H1 (cell line): ENCODE data around the gene SVOPL. TPM values are rescaled to one million over a fixed set of nuclear protein-coding genes. Genes with fewer than 3 reads are reported as not detected.

Source experiments
- CTCF ChIA-PET: fragments of 300-600 bp; sonication (Branson Sonifier 250); formaldehyde crosslinking; loops from one replicate; lab custom pipeline; 2021; ENCODE audit not compliant: partially characterized antibody; lab: Charles Lee
- POLR2A ChIA-PET: fragments of 300-600 bp; sonication (Branson Sonifier 250); formaldehyde crosslinking; loops from one replicate; lab custom pipeline; 2021; ENCODE audit warnings: inconsistent platforms; ENCODE audit not compliant: partially characterized antibody; lab: Charles Lee
- DNase-seq, 2 experiments: peaks; one replicate each; pipeline versions ENCODE4 v3.0.0 to v3.0.0-alpha.2; 2010 to 2022; ENCODE audit warnings: low spot score in 2 of 2, low read depth in 1 of 2, mixed read lengths in 1 of 2
- FAIRE-seq: peaks from 2 replicates; lab custom pipeline; 2011; peaks lifted over from hg19 to GRCh38; lab: Jason Lieb, UNC
- H2AFZ ChIP-seq: 2 replicates; pipeline ENCODE4 v1.8.1; 2012; ENCODE audit warnings: low read length, inconsistent platforms
- H2AK5ac ChIP-seq: 2 replicates; pipeline ENCODE4 v1.6.1; 2013; ENCODE audit warnings: low read depth, low read length
- H2BK120ac ChIP-seq: replicated peaks from 2 replicates; pipeline ENCODE3; 2013; ENCODE audit warnings: low read depth, low read length, inconsistent platforms
- H2BK12ac ChIP-seq: 2 replicates; pipeline ENCODE4 v1.6.1; 2013; ENCODE audit warnings: low read depth, low read length
- H2BK15ac ChIP-seq: 2 replicates; pipeline ENCODE4 v1.6.1; 2013; ENCODE audit warnings: low read length
- H2BK20ac ChIP-seq: 2 replicates; pipeline ENCODE4 v1.6.1; 2013; ENCODE audit warnings: low read length
- H2BK5ac ChIP-seq: 2 replicates; pipeline ENCODE4 v1.6.1; 2013; ENCODE audit warnings: low read depth, low read length
- H3K14ac ChIP-seq: 2 replicates; pipeline ENCODE4 v1.6.1; 2013; ENCODE audit warnings: inconsistent platforms; ENCODE audit not compliant: insufficient read length
- H3K18ac ChIP-seq: 2 replicates; pipeline ENCODE4 v1.6.1; 2013; ENCODE audit warnings: low read length; ENCODE audit errors: extremely low read depth
- H3K23ac ChIP-seq: 2 replicates; pipeline ENCODE4 v1.6.1; 2013; ENCODE audit warnings: inconsistent platforms; ENCODE audit not compliant: insufficient read length
- H3K23me2 ChIP-seq: 2 replicates; pipeline ENCODE4 v1.6.1; 2013; ENCODE audit warnings: low read depth, low read length
- H3K27ac ChIP-seq: 2 replicates; pipeline ENCODE4 v1.6.1; 2011; ENCODE audit warnings: low read depth, low read length, inconsistent platforms
- H3K27me3 ChIP-seq, 4 experiments: replicated peaks in 1 of 4; 1 replicate in 1 of 4; 2 replicates in 3 of 4; pipeline versions ENCODE4 v1.6.1 to v1.8.1; 2011 to 2013; ENCODE audit warnings: low read length in 3 of 4, mild to moderate bottlenecking in 3 of 4, inconsistent platforms in 2 of 4, mixed read lengths in 2 of 4, moderate library complexity in 1 of 4; ENCODE audit not compliant: control insufficient read depth in 3 of 4, insufficient read depth in 3 of 4; ENCODE audit errors: extremely low read depth in 1 of 4
- H3K36me3 ChIP-seq, 4 experiments: 2 replicates each; pipeline versions ENCODE4 v1.6.1 to v1.8.1; 2011 to 2013; ENCODE audit warnings: mild to moderate bottlenecking in 4 of 4, low read length in 3 of 4, moderate library complexity in 2 of 4, control low read depth in 1 of 4, inconsistent platforms in 1 of 4; ENCODE audit not compliant: insufficient read depth in 4 of 4, control insufficient read depth in 2 of 4
- H3K4ac ChIP-seq: replicated peaks from 2 replicates; pipeline ENCODE3; 2013; ENCODE audit warnings: low read length, low read depth, mixed read lengths, inconsistent platforms; ENCODE audit not compliant: insufficient read length
- H3K4me1 ChIP-seq, 4 experiments: replicated peaks in 1 of 4; 1 replicate in 1 of 4; 2 replicates in 3 of 4; pipeline versions ENCODE4 v1.6.1 to v1.8.1; 2011 to 2013; ENCODE audit warnings: low read length in 3 of 4, inconsistent platforms in 2 of 4, mixed read lengths in 1 of 4; ENCODE audit not compliant: insufficient read depth in 4 of 4, control insufficient read depth in 3 of 4
- H3K4me2 ChIP-seq, 2 experiments: 2 replicates each; pipeline versions ENCODE4 v1.6.1 to v1.8.1; 2011 to 2013; ENCODE audit warnings: low read depth in 2 of 2, low read length in 2 of 2, control low read depth in 1 of 2, inconsistent platforms in 1 of 2, mild to moderate bottlenecking in 1 of 2; ENCODE audit not compliant: insufficient read depth in 1 of 2
- H3K4me3 ChIP-seq, 4 experiments: fragments of 200-600, 300-600 bp in 1 of 4; sonication (generic), shearing (Covaris generic), sonication (Bioruptor Twin) in 1 of 4; 2 replicates each; pipeline versions ENCODE4 v1.5.1 to v1.8.1; 2011 to 2016; ENCODE audit warnings: low read length in 4 of 4, low read depth in 3 of 4, control low read depth in 2 of 4, inconsistent platforms in 2 of 4, mild to moderate bottlenecking in 2 of 4, mixed read lengths in 1 of 4, moderate library complexity in 1 of 4; ENCODE audit not compliant: insufficient read depth in 2 of 4; ENCODE audit errors: extremely low read depth in 1 of 4
- H3K56ac ChIP-seq: replicated peaks from 2 replicates; pipeline ENCODE3; 2013; ENCODE audit warnings: low read depth, mild to moderate bottlenecking, mixed read lengths, low read length, inconsistent platforms; ENCODE audit not compliant: insufficient read length
- H3K79me1 ChIP-seq: 2 replicates; pipeline ENCODE4 v1.6.1; 2013; ENCODE audit warnings: low read depth, low read length, control low read depth
- H3K79me2 ChIP-seq, 2 experiments: 2 replicates each; pipeline versions ENCODE4 v1.6.1 to v1.8.1; 2012 to 2013; ENCODE audit warnings: low read length in 2 of 2, mild to moderate bottlenecking in 2 of 2, inconsistent platforms in 1 of 2; ENCODE audit not compliant: insufficient read depth in 2 of 2, control insufficient read depth in 1 of 2
- H3K9ac ChIP-seq, 4 experiments: replicated peaks in 1 of 4; 1 replicate in 1 of 4; 2 replicates in 3 of 4; pipeline versions ENCODE4 v1.6.1 to v1.8.1; 2011 to 2013; ENCODE audit warnings: low read depth in 3 of 4, low read length in 3 of 4, control low read depth in 2 of 4, mild to moderate bottlenecking in 2 of 4, moderate library complexity in 2 of 4, inconsistent platforms in 1 of 4; ENCODE audit errors: extremely low read depth in 1 of 4
- H3K9me3 ChIP-seq, 2 experiments: 2 replicates each; pipeline versions ENCODE4 v1.6.1 to v1.8.1; 2012 to 2013; ENCODE audit warnings: mild to moderate bottlenecking in 2 of 2, moderate library complexity in 2 of 2, control low read depth in 1 of 2, inconsistent platforms in 1 of 2, low read depth in 1 of 2, low read length in 1 of 2, mixed read lengths in 1 of 2; ENCODE audit not compliant: insufficient read depth in 2 of 2
- H4K20me1 ChIP-seq, 2 experiments: replicated peaks in 1 of 2; 2 replicates each; pipeline versions ENCODE3 to v1.8.1; 2011 to 2013; ENCODE audit warnings: inconsistent platforms in 2 of 2, low read length in 2 of 2, mild to moderate bottlenecking in 1 of 2; ENCODE audit not compliant: insufficient read depth in 2 of 2, control insufficient read depth in 1 of 2
- H4K5ac ChIP-seq: 2 replicates; pipeline ENCODE4 v1.6.1; 2013; ENCODE audit warnings: low read length, low read depth, mixed read lengths, inconsistent platforms; ENCODE audit not compliant: insufficient read length
- H4K8ac ChIP-seq: 2 replicates; pipeline ENCODE4 v1.8.0; 2013; ENCODE audit warnings: mild to moderate bottlenecking, moderate library complexity, low read length, inconsistent platforms; ENCODE audit not compliant: insufficient read depth; ENCODE audit errors: extremely low read depth
- H4K91ac ChIP-seq: replicated peaks from 2 replicates; pipeline ENCODE3; 2013; ENCODE audit warnings: low read length, mixed read lengths, inconsistent platforms; ENCODE audit not compliant: insufficient read length
- BACH1 ChIP-seq: IDR thresholded peaks from 2 replicates; pipeline ENCODE4 v1.6.1; 2012; ENCODE audit warnings: low read length, improper control_type of control experiment
- BCL11A ChIP-seq, 2 experiments: IDR thresholded peaks; one replicate each; pipeline ENCODE4 v1.6.1; 2011; ENCODE audit warnings: low read depth in 2 of 2, low read length in 2 of 2, mild to moderate bottlenecking in 2 of 2
- CBX5 ChIP-seq: fragments of 300-800, 300-1000 bp; sonication (generic); IDR thresholded peaks from 2 replicates; pipeline ENCODE4 v1.7.1; 2016; ENCODE audit warnings: antibody characterized with exemption, low read length, low read depth
- CEBPB ChIP-seq: IDR thresholded peaks from 2 replicates; pipeline ENCODE4 v1.6.1; 2012; ENCODE audit warnings: low read depth, low read length
- CHD2 ChIP-seq: IDR thresholded peaks from 2 replicates; pipeline ENCODE4 v1.6.1; 2012; ENCODE audit warnings: low read length, improper control_type of control experiment
- CREB1 ChIP-seq: IDR thresholded peaks from 2 replicates; pipeline ENCODE4 v1.6.1; 2012; ENCODE audit warnings: inconsistent platforms
- CTBP2 ChIP-seq: IDR thresholded peaks from 2 replicates; pipeline ENCODE4 v1.7.0; 2011; ENCODE audit warnings: borderline replicate concordance, mild to moderate bottlenecking, moderate library complexity, mixed read lengths, low read length; ENCODE audit not compliant: insufficient read depth, insufficient read length
- E2F6 ChIP-seq: IDR thresholded peaks from 2 replicates; pipeline ENCODE4 v1.6.1; 2012; ENCODE audit warnings: inconsistent platforms
- GABPA ChIP-seq: IDR thresholded peaks from 2 replicates; pipeline ENCODE4 v1.6.1; 2011; ENCODE audit warnings: mild to moderate bottlenecking, low read length, moderate library complexity, borderline replicate concordance; ENCODE audit not compliant: insufficient read depth
- RXRA ChIP-seq: IDR thresholded peaks from 2 replicates; pipeline ENCODE4 v1.6.1; 2011; ENCODE audit warnings: low read depth, mild to moderate bottlenecking, low read length, moderate library complexity; ENCODE audit not compliant: insufficient read depth
- SUZ12 ChIP-seq: fragments of 200-600 bp; sonication (generic); IDR thresholded peaks from 2 replicates; pipeline ENCODE4 v1.6.1; 2012; ENCODE audit warnings: mild to moderate bottlenecking, inconsistent platforms, low read length, moderate library complexity, mixed read lengths
- TAF1 ChIP-seq: IDR thresholded peaks from 2 replicates; pipeline ENCODE4 v1.6.1; 2011; ENCODE audit warnings: mild to moderate bottlenecking, low read depth, low read length
- TBP ChIP-seq: IDR thresholded peaks from 2 replicates; pipeline ENCODE4 v1.6.1; 2011; ENCODE audit warnings: low read depth, low read length, improper control_type of control experiment
- YY1 ChIP-seq: IDR thresholded peaks from 2 replicates; pipeline ENCODE4 v1.6.1; 2011; ENCODE audit warnings: low read depth, mild to moderate bottlenecking, low read length
- polyA plus RNA-seq, 7 experiments: library from polyadenylated mRNA; depleted of rRNA in 3 of 7; stranded (reverse) in 5 of 7; unstranded in 2 of 7; fragments of >200 nt in 5 of 7; fragments of 200-250 nt in 2 of 7; gene quantifications; 1 replicate in 5 of 7; 2 replicates in 1 of 7; 4 replicates in 1 of 7; pipeline versions ENCODE4 v1.2.1 to v1.2.3, GENCODE V29; 2011 to 2013; ENCODE audit warnings: missing spikeins in 2 of 7, mixed read lengths in 2 of 7
- total RNA-seq: library from RNA; stranded (reverse); fragmentation: NEBNext Ultra II Directional; extraction: Animal tissue kit (Norgen Biotek cat#: 25700); gene quantifications from 2 replicates; pipeline ENCODE4 v1.2.1, GENCODE V29; 2021

The SVOPL gene
- total and polyA plus RNA-seq, 2 of the 8 experiments (the other 6 are each of a cell fraction or from before 2014, with no cell fraction given), result 1.1 to 1.4 TPM

DNA sequence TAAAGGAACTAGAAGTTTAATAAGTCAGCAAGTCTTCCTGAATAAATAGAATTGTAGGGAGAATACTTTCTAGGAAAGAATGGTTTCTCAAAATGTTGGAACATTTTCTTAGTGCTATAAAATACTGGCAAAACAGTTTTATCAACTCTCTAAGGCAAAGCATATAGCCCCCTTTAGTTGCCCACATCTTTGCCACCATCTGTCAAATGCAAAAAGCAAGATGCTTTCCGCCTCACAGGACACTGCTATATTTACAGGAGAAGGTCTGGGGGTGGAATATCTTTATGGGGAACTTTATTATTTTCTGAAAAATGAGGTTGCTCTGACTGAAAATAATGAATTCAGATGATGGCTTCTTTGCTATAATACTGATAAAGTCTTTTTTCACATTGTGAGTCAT is 78.3 kb downstream of the SVOPL start (continued):
- no peak for TF ChIP-seq CBX5

GRCh38 chr7:138618933-138619332 is 82.2 kb downstream of the SVOPL start:
- Histone ChIP-seq H3K79me1 (no peaks in the 10 kb centered on the region), H4K91ac (no peak overlapping the region), H2BK5ac (no peak overlapping the region), H2BK120ac (no peak overlapping the region), H3K4me2 (no peak overlapping the region), H3K9me3 (no peaks in the 10 kb centered on the region), H3K56ac (no peak overlapping the region), H2AK5ac (no peak overlapping the region), H4K8ac (peak overlapping the region; percentile 57; the same call in 1 of the 2 replicates), H3K18ac (no peak overlapping the region), H2BK12ac (no peak overlapping the region), H4K5ac (no peak overlapping the region), H3K14ac (no peak overlapping the region), H3K4me3 (no peak overlapping the region), H3K27ac (no peak overlapping the region), H3K27me3 (no peaks in the 10 kb centered on the region), H4K20me1 (no peaks in the 10 kb centered on the region), H2AFZ (no peak overlapping the region), H3K4ac (no peak overlapping the region), H3K36me3 (no peaks in the 10 kb centered on the region), H3K9ac (no peak overlapping the region), H3K79me2 (no peaks in the 10 kb centered on the region), H2BK15ac (no peak overlapping the region), H3K23me2 (no peaks in the 10 kb centered on the region), H3K23ac (no peak overlapping the region), H2BK20ac (no peak overlapping the region), H3K4me1 (no peaks in the 10 kb centered on the region)
- ChIA-PET CTCF (interaction anchor here (1.0 to 1.1 kb wide), 3 partner anchors 105 to 951 kb away, joined by 3 read pairs; no protein-coding TSS in a partner anchor), POLR2A (no interaction called here)
- FAIRE-seq, result no peak
- DNase-seq, result no peak
- TF ChIP-seq YY1 (no peak), RXRA (no peak), E2F6 (no peak), BACH1 (no peak), CTBP2 (no peak), SUZ12 (no peak), BCL11A (IDR thresholded peaks at IDR 0.05; ENCODE audit: low read depth in 2 of 2, low read length in 2 of 2) (no peak), CREB1 (no peak), CEBPB (no peak), TBP (no peak), GABPA (no peak), TAF1 (no peak), CHD2 (no peak)
